Measurements from ENCODE around the gene MRPL21. TPM values are rescaled to one million over a fixed set of nuclear protein-coding genes. Genes with fewer than 3 reads are reported as not detected.

Gene MRPL21
- total RNA-seq, 1 donor from 2014 or later, result 68.5 TPM

- DNase-seq (ENCODE audit: extremely low spot score in 2 of 2), result no peak
- peak overlapping the region; percentile 43 to 52 for H3K4me3 ChIP-seq
- H3K27me3 ChIP-seq, result no peaks in the 10 kb centered on the region
- TF ChIP-seq POLR2A (IDR thresholded peaks at IDR 0.05) (no peak), POLR2AphosphoS5 (IDR thresholded peaks at IDR 0.05; ENCODE audit: insufficient read depth in 1 of 2, low read depth in 1 of 2) (no peak), CTCF (IDR thresholded peaks at IDR 0.05) (no peak)
- H3K9me3 ChIP-seq, result no peaks in the 10 kb centered on the region
- peaks cover 30% of the 10 kb centered on the region for H3K4me1 ChIP-seq
- intact Hi-C loops (cut with DNase I), result no loop called here
- H3K36me3 ChIP-seq, result no peaks in the 10 kb centered on the region
- H3K27ac ChIP-seq, result peak overlapping the region; percentile 53
These were observed 33.2 kb downstream of the MRPL21 start for GRCh38 chr11:68870470-68870869.

GRCh38 chr11:68868221-68868835 is 35.3 kb downstream of the MRPL21 start:
- Histone ChIP-seq H3K36me3 (no peaks in the 10 kb centered on the region), H3K27ac (no peak overlapping the region), H3K9me3 (peaks cover 4% of the 10 kb centered on the region), H3K4me3 (no peak overlapping the region), H3K27me3 (no peaks in the 10 kb centered on the region), H3K4me1 (peaks cover 30% of the 10 kb centered on the region)
- intact Hi-C loops (cut with DNase I), result no loop called here
- TF ChIP-seq CTCF (IDR thresholded peaks at IDR 0.05) (no peak), POLR2A (IDR thresholded peaks at IDR 0.05) (no peak), POLR2AphosphoS5 (IDR thresholded peaks at IDR 0.05; ENCODE audit: insufficient read depth in 1 of 2, low read depth in 1 of 2) (no peak)
- DNase-seq (ENCODE audit: extremely low spot score in 2 of 2), result no peak

GRCh38 chr11:68867066-68867465 is 36.6 kb downstream of the MRPL21 start:
- Histone ChIP-seq H3K27ac (no peak overlapping the region), H3K36me3 (no peaks in the 10 kb centered on the region), H3K9me3 (peaks cover 4% of the 10 kb centered on the region), H3K27me3 (no peaks in the 10 kb centered on the region), H3K4me1 (peaks cover 18% of the 10 kb centered on the region), H3K4me3 (no peak overlapping the region)
- intact Hi-C loops (cut with DNase I), result no loop called here
- DNase-seq (ENCODE audit: extremely low spot score in 2 of 2), result no peak
- TF ChIP-seq CTCF (IDR thresholded peaks at IDR 0.05), result no peak
- no peak for TF ChIP-seq POLR2A (IDR thresholded peaks at IDR 0.05)
- no peak for TF ChIP-seq POLR2AphosphoS5 (IDR thresholded peaks at IDR 0.05; ENCODE audit: insufficient read depth in 1 of 2, low read depth in 1 of 2)

- H3K4me1 ChIP-seq, result peaks cover 9% of the 10 kb centered on the region
- no peak overlapping the region for H3K4me3 ChIP-seq
- no peaks in the 10 kb centered on the region for H3K36me3 ChIP-seq
- no peaks in the 10 kb centered on the region for H3K27me3 ChIP-seq
- H3K27ac ChIP-seq, result no peak overlapping the region
- intact Hi-C loops (cut with DNase I), result no loop called here
- DNase-seq (ENCODE audit: extremely low spot score in 2 of 2), result no peak
- no peak for TF ChIP-seq CTCF (IDR thresholded peaks at IDR 0.05)
- no peak for TF ChIP-seq POLR2A (IDR thresholded peaks at IDR 0.05)
- no peak for TF ChIP-seq POLR2AphosphoS5 (IDR thresholded peaks at IDR 0.05; ENCODE audit: insufficient read depth in 1 of 2, low read depth in 1 of 2)
- H3K9me3 ChIP-seq, result peaks cover 4% of the 10 kb centered on the region
These were observed 38.4 kb downstream of the MRPL21 start for GRCh38 chr11:68865241-68865640.

GRCh38 chr11:68863553-68864265 is 39.9 kb downstream of the MRPL21 start:
- TF ChIP-seq POLR2AphosphoS5 (IDR thresholded peaks at IDR 0.05; ENCODE audit: insufficient read depth in 1 of 2, low read depth in 1 of 2) (no peak), CTCF (IDR thresholded peaks at IDR 0.05) (no peak), POLR2A (IDR thresholded peaks at IDR 0.05) (no peak)
- H3K27ac ChIP-seq, result no peak overlapping the region
- no peaks in the 10 kb centered on the region for H3K27me3 ChIP-seq
- H3K36me3 ChIP-seq, result no peaks in the 10 kb centered on the region
- intact Hi-C loops (cut with DNase I), result no loop called here
- peaks cover 4% of the 10 kb centered on the region for H3K9me3 ChIP-seq
- no peak overlapping the region for H3K4me3 ChIP-seq
- no peak for DNase-seq (ENCODE audit: extremely low spot score in 2 of 2)
- no peaks in the 10 kb centered on the region for H3K4me1 ChIP-seq

All from vagina (tissue), 2 donors.